Spleen (tissue), 13 donors: ENCODE data around the gene NDUFA13. TPM values are rescaled to one million over a fixed set of nuclear protein-coding genes. Genes with fewer than 3 reads are reported as not detected.

ENCODE experiments used
- DNase-seq: peaks from one replicate; pipeline ENCODE4 v3.0.0-alpha.2; 2020
- H3K27ac ChIP-seq, 8 donors: fragments of 200-600 bp; sonication (generic) in 7 of 8; 1 replicate in 4 of 8; 2 replicates in 4 of 8; pipeline versions ENCODE4 v1.5.0 to v1.8.0; 2016 to 2021; ENCODE audit warnings: inconsistent platforms in 4 of 8, mild to moderate bottlenecking in 4 of 8, moderate library complexity in 1 of 8
- H3K27me3 ChIP-seq, 7 donors: fragments of 200-600 bp; sonication (generic) in 6 of 7; replicated peaks in 1 of 7; 1 replicate in 4 of 7; 2 replicates in 3 of 7; pipeline versions ENCODE4 v1.5.0 to v1.8.0; 2016 to 2021; ENCODE audit warnings: inconsistent platforms in 3 of 7, mild to moderate bottlenecking in 1 of 7
- H3K36me3 ChIP-seq, 6 donors: fragments of 200-600 bp; sonication (generic) in 5 of 6; 1 replicate in 4 of 6; 2 replicates in 2 of 6; pipeline versions ENCODE4 v1.5.0 to v1.8.0; 2016 to 2021; ENCODE audit warnings: inconsistent platforms in 2 of 6
- H3K4me1 ChIP-seq, 6 donors: fragments of 200-600 bp; sonication (generic) in 5 of 6; 1 replicate in 3 of 6; 2 replicates in 3 of 6; pipeline versions ENCODE4 v1.5.0 to v1.8.0; 2016 to 2021; ENCODE audit warnings: inconsistent platforms in 3 of 6
- H3K4me3 ChIP-seq, 8 donors: fragments of 200-600 bp; sonication (generic) in 7 of 8; 1 replicate in 4 of 8; 2 replicates in 4 of 8; pipeline versions ENCODE4 v1.5.0 to v1.8.0; 2016 to 2021; ENCODE audit warnings: inconsistent platforms in 4 of 8, mild to moderate bottlenecking in 4 of 8, moderate library complexity in 2 of 8
- H3K9me3 ChIP-seq, 8 donors: fragments of 200-600 bp; sonication (generic) in 7 of 8; 1 replicate in 4 of 8; 2 replicates in 4 of 8; pipeline versions ENCODE4 v1.5.0 to v1.8.0; 2016 to 2021; ENCODE audit warnings: inconsistent platforms in 4 of 8
- POLR2A ChIP-seq, 3 donors: fragments of 450-650 bp; IDR thresholded peaks; one replicate each; pipeline ENCODE4 v1.5.1; 2017; ENCODE audit warnings: antibody characterized with exemption in 3 of 3, mild to moderate bottlenecking in 1 of 3
- POLR2AphosphoS5 ChIP-seq, 3 donors: sonication (generic); formaldehyde crosslinking; IDR thresholded peaks; one replicate each; pipeline ENCODE4 v1.5.1; 2017; ENCODE audit warnings: antibody characterized with exemption in 3 of 3
- WGBS, 5 donors: extraction: QIAGEN DNeasy Blood & Tissue Kit in 3 of 5; methylation state at CpG; one replicate each; pipeline versions ENCODE4 v1.1.5 to v1.1.7; 2013 to 2018; 5-methylcytosine and 5-hydroxymethylcytosine counted together
- intact Hi-C: fragments of 100-400 bp; cut with DNase I; formaldehyde crosslinking; loops from one replicate; pipeline ENCODE4 v1.15.0; 2023; ENCODE audit warnings: low total_unique reads
- long read RNA-seq, 2 donors: transcript quantifications; one replicate each; lab custom pipeline, GENCODE V29; 2026
- polyA plus RNA-seq, 3 donors: library from polyadenylated mRNA; stranded (reverse); fragments of 200-250 nt; gene quantifications; one replicate each; pipeline ENCODE4 v1.2.1, GENCODE V29; 2013
- total RNA-seq, 7 donors: library from RNA; depleted of rRNA in 3 of 7; stranded (reverse); fragments of >200 nt in 3 of 7; fragmentation: NEBNext Ultra II Directional in 4 of 7; extraction: Animal tissue kit (Norgen Biotek cat#: 25700) in 4 of 7; gene quantifications; one replicate each; pipeline versions ENCODE4 v1.1.0 to v1.2.1, GENCODE V29; 2016 to 2021
- TF ChIP-seq, protein P1 (sequence below), 11 experiments: fragments of 200-600 bp in 7 of 11; fragments of 450-650 bp in 4 of 11; sonication (generic) in 4 of 11; IDR thresholded peaks in 8 of 11; conservative IDR thresholded peaks in 3 of 11; 1 replicate in 7 of 11; 2 replicates in 4 of 11; pipeline versions ENCODE4 v1.4.0 to v1.8.0; 2016 to 2021; ENCODE audit warnings: antibody characterized with exemption in 11 of 11, inconsistent platforms in 4 of 11, mild to moderate bottlenecking in 1 of 11
- donor health status: healthy with polysubstance abuse.
- donor health status: DM: no; HTN: no; CAD: no; lungs with moderate emphysema.
- donor health status: DM: no; HTN: no; CAD: no.
- donor health status: Bipolar disorder and iron deficiency.
- donor health status: healthy.
- donor health status: DM: no; HTN: no; CAD: no.
- donor health status: DM: yes; HTN: yes; CAD: no.

NDUFA13 gene
- total RNA-seq (100 to 1,000 TPM in 4 of 7 donors, 10 to 100 TPM in 3; 24.0 to 216 (median 182) TPM), polyA plus RNA-seq (100 to 1,000 TPM; 203 to 224 (median 204) TPM)
- long read RNA-seq, donor 1, transcript NDUFA13-204 (5 exons, 991 nt), result major isoform, 230 of 234 reads
- long read RNA-seq, donor 1, partial matches to known transcripts, result 0 of 234 reads
- long read RNA-seq, donor 1, other reads (novel, unspliced or antisense), result 0 of 234 reads
- long read RNA-seq, donor 2, transcript NDUFA13-204 (5 exons, 991 nt), result major isoform, 187 of 192 reads
- long read RNA-seq, donor 2, partial matches to known transcripts, result 0 of 192 reads
- long read RNA-seq, donor 2, other reads (novel, unspliced or antisense), result 0 of 192 reads

DNA sequence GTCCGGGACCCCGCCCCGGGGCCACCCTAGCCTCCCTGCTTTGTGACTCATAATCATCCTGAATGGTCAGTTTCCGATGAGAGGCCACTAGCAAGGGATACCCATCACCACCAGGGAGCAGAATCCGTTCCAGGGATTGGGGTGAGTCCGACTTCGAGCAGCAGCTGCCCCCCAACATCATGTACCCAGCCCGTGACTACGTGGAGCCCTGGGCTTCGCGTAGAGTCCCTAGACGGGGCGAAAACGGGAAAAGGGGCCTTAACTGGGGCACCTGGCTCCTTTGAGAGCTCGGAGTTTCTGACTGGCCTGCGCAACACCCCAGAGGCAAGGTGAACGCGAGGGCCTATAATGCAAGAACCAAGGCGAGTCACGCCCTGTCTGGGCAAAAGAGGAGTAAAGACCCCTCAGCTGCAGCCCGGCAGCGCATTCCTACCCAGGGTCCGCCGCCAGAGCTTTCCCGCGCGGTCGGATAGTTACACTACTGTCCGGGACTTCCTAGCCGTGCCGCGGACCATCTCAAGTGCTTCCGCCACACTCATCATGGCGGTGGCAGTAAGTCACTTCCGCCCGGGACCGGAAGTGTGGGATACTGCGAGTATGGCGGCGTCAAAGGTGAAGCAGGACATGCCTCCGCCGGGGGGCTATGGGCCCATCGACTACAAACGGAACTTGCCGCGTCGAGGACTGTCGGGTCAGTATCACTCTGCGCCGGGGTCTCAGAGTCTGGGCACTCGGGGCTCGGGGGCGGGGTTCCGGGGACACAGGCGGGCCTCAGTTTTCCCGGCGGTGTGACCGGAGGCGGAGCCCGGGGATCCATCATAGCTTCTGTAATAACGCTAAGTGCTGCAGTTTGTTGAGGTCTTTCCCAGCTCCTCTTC, at the start of gene NDUFA13:
TSS of gene NDUFA13 (plus strand) at position 584 of the 878 bp plus-strand sequence. CDS start at position 598, 14 bp downstream.
- DNase-seq, result peak; percentile 96
- Histone ChIP-seq H3K4me3 (peak within 1 kb of the TSS; percentile 63 to 88 (median 84)), H3K36me3 (peaks cover 0 to 20% (median 9%) of the 10 kb centered on the region in 6 donors), H3K4me1 (peaks cover 15 to 62% (median 46%) of the 10 kb centered on the region in 6 donors), H3K9me3 (peaks cover 0 to 11% (median 0%) of the 10 kb centered on the region in 8 donors), H3K27ac (peak within 1 kb of the TSS; percentile 63 to 94 (median 89)), H3K27me3 (no peaks in the 10 kb centered on the region)
- TF ChIP-seq, protein P1, sequence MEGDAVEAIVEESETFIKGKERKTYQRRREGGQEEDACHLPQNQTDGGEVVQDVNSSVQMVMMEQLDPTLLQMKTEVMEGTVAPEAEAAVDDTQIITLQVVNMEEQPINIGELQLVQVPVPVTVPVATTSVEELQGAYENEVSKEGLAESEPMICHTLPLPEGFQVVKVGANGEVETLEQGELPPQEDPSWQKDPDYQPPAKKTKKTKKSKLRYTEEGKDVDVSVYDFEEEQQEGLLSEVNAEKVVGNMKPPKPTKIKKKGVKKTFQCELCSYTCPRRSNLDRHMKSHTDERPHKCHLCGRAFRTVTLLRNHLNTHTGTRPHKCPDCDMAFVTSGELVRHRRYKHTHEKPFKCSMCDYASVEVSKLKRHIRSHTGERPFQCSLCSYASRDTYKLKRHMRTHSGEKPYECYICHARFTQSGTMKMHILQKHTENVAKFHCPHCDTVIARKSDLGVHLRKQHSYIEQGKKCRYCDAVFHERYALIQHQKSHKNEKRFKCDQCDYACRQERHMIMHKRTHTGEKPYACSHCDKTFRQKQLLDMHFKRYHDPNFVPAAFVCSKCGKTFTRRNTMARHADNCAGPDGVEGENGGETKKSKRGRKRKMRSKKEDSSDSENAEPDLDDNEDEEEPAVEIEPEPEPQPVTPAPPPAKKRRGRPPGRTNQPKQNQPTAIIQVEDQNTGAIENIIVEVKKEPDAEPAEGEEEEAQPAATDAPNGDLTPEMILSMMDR (IDR thresholded peaks at IDR 0.05 in 8 of 11, conservative IDR thresholded peaks at IDR 0.05 in 3 of 11), result peak in 2 of 11 experiments; percentile 1 to 10
- TF ChIP-seq POLR2AphosphoS5 (IDR thresholded peaks at IDR 0.05) (peak; percentile 100), POLR2A (IDR thresholded peaks at IDR 0.05) (peak in 1 of 3 donors; percentile 40)
- intact Hi-C loops, result no loop called here
- WGBS, 5 donors, result 6 to 17% (median 8%) methylated on average over 24 to 61 of the region's 61 CpGs

DNA sequence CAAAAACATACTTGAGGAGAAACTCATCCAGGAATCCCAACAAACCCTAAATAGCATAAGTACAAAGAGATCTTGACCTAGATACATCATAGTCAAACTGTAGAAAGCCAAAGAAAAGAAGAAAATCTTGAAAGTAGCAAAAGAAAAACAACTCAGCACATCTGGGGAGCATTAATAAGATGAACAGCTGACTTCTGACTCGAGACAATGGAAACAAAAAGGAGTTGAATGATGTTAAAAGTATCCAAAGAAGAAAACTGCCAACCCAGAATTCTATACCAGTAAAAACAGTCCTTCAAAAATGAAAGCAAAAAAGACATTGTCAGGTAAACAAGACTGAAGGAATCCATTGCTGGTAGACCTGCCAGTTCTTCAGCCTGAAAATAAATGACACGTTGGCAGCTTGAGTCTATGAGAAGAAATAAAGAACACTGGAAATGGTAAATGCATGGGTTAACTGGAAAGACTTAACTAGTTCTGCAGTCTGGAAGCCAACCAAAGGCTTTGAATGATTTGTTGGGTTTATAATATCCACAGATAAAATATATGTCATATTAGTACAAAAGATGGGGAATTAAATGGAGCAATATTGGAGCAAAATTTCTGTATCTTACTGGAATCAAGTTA, 47.5 kb upstream of the NDUFA13 start:
- Histone ChIP-seq H3K4me1 (peaks cover 20 to 65% (median 43%) of the 10 kb centered on the region in 6 donors), H3K4me3 (no peak overlapping the region), H3K27ac (no peak overlapping the region), H3K36me3 (peaks cover 0 to 65% (median 38%) of the 10 kb centered on the region in 6 donors), H3K9me3 (peaks cover 9 to 32% (median 25%) of the 10 kb centered on the region in 8 donors), H3K27me3 (no peaks in the 10 kb centered on the region)
- no peak for TF ChIP-seq POLR2A (IDR thresholded peaks at IDR 0.05)
- TF ChIP-seq POLR2AphosphoS5 (IDR thresholded peaks at IDR 0.05), result no peak
- TF ChIP-seq, protein P1 (IDR thresholded peaks at IDR 0.05 in 8 of 11, conservative IDR thresholded peaks at IDR 0.05 in 3 of 11), result no peak
- 94 to 99% (median 96%) methylated on average over 2 of the region's 2 CpGs for WGBS, 5 donors
- intact Hi-C loops, result no loop called here
- no peak for DNase-seq

DNA sequence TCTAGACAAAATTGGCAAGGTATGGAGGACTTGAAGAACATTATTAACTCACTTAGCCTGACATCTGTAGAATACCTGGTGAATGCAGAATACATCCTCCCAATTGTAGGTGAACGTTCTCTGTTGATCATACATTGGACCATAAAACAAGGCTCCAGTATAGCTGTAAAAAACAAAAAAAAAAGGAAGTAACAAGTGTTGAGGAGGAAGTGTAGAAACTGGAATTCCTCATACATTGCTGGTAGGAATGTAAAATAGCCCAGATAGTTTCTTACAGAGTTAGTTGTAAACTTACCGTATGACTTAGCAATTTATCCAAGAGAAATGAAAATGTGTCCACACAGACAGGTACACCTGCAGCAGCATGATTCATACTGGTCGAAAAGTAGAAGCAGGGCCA, 45.4 kb upstream of the NDUFA13 start:
- H3K4me1 ChIP-seq, result peaks cover 29 to 65% (median 49%) of the 10 kb centered on the region in 6 donors
- H3K9me3 ChIP-seq, result peaks cover 9 to 32% (median 25%) of the 10 kb centered on the region in 8 donors
- DNase-seq, result no peak
- WGBS, 5 donors, result 59 to 77% (median 63%) methylated on average over 3 of the region's 3 CpGs
- TF ChIP-seq, protein P1 (IDR thresholded peaks at IDR 0.05 in 8 of 11, conservative IDR thresholded peaks at IDR 0.05 in 3 of 11), result no peak
- no peak for TF ChIP-seq POLR2AphosphoS5 (IDR thresholded peaks at IDR 0.05)
- no peak for TF ChIP-seq POLR2A (IDR thresholded peaks at IDR 0.05)
- peak overlapping the region in 6 of 8 donors; percentile 22 to 75 (median 60) for H3K27ac ChIP-seq
- peaks cover 0 to 69% (median 30%) of the 10 kb centered on the region in 6 donors for H3K36me3 ChIP-seq
- no peak overlapping the region for H3K4me3 ChIP-seq
- no peaks in the 10 kb centered on the region for H3K27me3 ChIP-seq
- intact Hi-C loops, result no loop called here
